GM12872 (cell line): ENCODE results near the gene GPN2.

Experiments used
- CTCF ChIP-seq: IDR thresholded peaks from 3 replicates; pipeline ENCODE4 v1.5.1; 2011; ENCODE audit warnings: low read depth, mild to moderate bottlenecking, low read length, moderate library complexity; ENCODE audit not compliant: insufficient read depth

GPN2 gene

DNA sequence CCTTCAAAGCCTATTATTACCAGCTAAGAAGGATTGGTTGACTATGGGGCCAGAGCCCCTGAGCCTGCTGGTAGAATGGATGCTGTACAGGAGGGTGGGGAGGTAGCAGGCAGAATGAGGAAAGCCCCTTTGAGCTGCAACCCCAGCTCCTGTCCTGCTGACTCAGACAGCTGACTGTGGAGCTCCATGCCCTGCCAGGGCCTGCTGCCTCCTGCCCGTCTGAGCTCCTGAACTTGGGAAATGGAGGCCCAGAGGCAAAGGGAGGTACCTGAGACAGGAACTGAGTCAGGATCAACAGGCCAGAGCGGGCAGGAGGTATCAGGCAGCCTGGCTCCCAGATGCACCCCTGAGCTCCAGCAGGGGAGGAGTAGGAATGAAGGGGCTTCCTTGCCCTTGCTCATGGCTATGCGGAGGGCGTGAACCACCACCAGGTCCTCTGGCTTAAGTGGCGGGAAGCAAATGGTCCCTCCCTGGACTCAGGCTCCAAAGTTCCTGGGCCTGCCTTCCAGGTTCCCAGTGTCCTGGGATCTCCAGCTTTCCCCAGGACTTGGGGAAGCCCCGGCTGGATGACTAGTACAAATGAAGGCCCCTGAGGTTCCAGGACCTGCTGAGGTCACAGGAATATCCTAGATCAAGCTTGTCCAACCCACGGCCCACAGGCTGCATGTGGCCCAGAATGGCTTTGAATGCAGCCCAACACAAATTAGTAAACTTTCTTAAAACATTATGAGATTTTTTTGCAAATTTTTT is 31.0 kb downstream of the GPN2 start:
- no peak for TF ChIP-seq CTCF

GRCh38 chr1:26858160-26858559 is 31.9 kb downstream of the GPN2 start:
- TF ChIP-seq CTCF, result no peak

DNA sequence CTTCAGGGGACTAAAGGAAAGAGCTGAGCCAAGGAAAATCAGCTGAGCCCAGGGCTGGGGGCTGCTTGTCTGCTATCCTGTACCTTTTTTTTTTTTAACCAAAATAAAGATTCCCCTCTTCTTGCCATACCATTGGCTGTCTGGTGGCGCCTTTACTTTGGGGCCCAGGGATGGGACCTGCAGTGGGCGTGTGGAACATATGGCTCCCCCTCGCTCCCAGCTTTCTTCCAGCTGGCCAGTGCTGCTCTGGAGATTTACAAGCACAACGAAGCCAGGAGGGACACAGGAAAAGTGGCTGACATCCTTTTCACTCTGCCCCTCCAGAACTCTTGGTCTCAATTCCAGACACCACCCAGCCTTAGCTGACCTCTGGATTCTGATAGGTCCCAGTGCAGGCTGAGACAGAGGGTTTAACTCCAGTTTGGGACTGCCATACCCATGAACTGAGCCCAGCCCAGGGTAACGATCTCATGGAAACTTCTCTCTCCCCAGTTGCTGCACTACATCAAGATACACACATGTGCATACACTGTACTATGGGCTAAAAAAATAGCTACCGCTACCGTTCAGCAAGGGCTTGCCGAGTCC is 32.5 kb downstream of the GPN2 start:
- TF ChIP-seq CTCF, result no peak

GRCh38 chr1:26856604-26857469 is 33.2 kb downstream of the GPN2 start:
- TF ChIP-seq CTCF, result no peak

GRCh38 chr1:26856181-26856580 is 33.9 kb downstream of the GPN2 start:
- TF ChIP-seq CTCF, result no peak

DNA sequence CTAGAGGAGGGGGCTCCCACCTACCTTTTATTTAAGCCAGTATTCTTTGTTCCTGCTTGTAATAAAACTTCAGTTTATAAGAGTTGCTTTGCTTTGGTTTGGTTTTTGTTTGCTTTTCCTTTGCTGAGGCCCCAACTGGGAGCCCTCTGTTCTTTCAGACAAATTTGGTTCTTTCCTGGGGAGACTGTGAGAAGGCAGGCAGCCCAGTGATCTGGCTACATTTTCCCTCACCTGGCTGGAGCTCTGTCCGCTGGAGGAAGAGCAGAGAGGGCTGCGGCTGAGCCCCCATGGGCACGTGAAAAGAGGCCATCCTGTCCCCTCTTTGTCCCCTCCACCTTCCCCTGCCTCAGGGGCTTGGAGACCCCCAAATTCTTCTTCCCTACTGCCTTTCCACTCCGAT is 34.4 kb downstream of the GPN2 start:
- no peak for TF ChIP-seq CTCF

- no peak for TF ChIP-seq CTCF
Measured at GRCh38 chr1:26854906-26855305, 35.2 kb downstream of the GPN2 start.
